Head of caudate nucleus (tissue), 42 donors: Measurements from ENCODE around the gene CMPK2.

ENCODE experiments used
- DNase-seq, 42 donors: peaks; one replicate each; pipeline versions ENCODE4 v3.0.0 to v3.0.0-alpha.2; 2020 to 2021; ENCODE audit warnings: mixed read lengths in 7 of 42
- intact Hi-C: fragments of 100-400 bp; cut with DNase I; formaldehyde crosslinking; loops from one replicate; pipeline ENCODE4 v1.15.0; 2022

CMPK2 gene

DNA sequence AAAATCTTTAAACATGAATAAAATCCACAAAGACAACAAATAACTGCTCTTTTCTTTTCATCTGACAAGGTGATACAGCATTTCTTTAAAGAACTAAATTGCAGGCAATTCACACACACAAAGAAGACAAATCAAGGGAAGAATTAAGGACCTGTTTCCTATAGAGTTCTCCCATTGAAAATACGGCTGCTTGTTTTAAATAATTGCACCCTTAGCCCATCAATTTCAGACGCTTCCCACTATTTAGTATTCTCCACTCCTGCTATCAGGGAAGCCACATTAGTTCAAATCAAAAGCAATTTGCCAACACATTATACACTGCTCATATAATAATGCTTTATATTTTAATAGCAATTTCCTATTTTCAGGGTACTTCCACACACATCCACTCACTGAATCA is 11.3 kb downstream of the CMPK2 start:
- DNase-seq = no peak
- intact Hi-C loops = no loop called here

DNA sequence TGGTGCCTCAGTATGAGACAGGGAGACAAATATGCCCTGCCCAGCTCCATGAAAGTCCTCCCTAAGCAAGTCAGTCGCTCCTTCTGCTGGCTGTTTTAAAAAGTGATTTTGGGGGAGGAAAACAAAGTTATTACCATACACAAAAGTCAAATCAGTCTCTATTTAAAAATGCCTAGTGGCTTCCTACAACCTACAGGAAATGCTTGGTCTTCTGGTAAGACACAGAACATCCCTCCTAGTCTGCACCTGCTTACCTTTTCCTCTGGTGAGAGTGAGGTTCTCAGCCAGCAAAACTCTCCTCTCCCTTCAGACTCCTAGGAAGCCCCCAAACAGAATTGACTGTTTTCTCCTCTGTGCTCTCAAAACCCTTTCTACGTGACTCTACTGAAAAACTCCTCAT is 13.5 kb downstream of the CMPK2 start:
- intact Hi-C loops = no loop called here

DNA sequence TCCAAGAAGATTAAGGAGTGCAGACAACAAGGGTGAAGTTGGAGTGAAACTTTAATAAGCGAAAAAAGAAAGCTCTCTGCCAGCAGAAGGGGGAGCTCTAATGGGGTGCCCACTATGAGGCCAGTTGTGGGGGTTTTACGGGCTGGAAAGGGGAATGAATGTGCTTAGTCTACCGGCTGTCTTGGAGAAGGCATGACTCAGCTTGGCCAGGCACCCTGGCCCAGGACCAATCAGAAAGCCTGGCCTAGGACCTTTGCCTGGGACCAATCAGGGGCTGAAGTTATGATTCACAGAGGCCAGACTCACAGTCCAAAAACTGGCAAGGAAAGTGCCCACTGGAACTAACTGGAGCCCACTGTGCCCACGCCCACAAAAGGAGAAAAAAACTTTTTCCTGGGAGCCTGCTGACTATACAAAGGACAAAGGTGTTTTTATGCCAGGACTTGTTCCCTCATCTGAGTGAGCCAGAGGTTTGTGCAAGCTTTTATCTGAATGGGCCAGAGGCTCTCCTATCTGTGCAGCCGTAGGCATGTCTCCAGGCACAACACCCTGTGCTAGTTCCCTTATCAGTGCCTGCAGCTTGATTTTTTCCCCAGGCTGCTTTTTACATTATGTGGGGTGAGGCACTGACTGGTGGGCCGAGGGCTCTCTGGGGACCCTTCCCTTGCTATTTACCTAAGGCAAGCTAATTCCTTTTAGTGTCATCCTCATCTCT is 18.6 kb downstream of the CMPK2 start:
- intact Hi-C loops = no loop called here
- no peak for DNase-seq

More for the DNA sequence above, 13.5 kb downstream of the CMPK2 start:
- no peak for DNase-seq

DNA sequence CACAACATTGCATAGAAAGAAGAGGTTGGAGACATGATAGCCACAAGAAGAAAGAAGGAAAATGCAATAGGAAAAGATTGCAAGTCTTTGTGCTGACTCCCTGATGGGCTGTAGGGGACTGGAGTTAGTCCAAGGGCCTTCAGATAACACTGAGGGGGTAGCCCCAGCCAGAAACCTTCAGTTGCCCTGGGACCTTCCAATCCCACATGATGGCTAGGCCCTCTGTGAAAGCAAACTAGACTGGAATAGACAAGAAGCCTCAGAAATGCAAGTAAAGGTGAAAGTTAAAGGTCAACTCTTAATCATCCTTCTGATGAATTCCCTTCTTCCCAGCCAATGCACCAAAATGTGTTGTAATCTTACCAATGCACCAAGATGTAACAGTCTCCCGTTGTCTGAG is 19.2 kb downstream of the CMPK2 start:
- no peak for DNase-seq
- intact Hi-C loops = no loop called here

DNA sequence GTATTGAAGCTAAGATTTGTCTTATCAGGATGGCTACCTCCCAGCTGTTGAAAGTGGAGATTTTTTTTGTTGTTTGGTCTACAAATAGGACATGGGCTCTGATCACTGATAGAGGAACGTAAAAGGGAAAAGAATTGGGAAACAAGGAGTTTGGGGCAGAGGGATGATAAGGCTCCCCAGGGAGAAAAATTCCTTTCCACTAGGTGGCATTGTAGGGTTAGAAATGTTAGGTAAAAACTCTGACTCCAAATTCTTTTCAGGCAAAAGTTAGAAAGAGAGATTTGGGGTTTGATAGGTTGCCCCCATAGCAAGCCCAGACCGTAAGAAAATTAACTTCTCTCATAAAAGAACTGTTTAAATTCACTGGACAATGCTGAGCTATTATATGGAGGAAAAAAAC is 19.8 kb downstream of the CMPK2 start:
- DNase-seq = no peak
- intact Hi-C loops = no loop called here

DNA sequence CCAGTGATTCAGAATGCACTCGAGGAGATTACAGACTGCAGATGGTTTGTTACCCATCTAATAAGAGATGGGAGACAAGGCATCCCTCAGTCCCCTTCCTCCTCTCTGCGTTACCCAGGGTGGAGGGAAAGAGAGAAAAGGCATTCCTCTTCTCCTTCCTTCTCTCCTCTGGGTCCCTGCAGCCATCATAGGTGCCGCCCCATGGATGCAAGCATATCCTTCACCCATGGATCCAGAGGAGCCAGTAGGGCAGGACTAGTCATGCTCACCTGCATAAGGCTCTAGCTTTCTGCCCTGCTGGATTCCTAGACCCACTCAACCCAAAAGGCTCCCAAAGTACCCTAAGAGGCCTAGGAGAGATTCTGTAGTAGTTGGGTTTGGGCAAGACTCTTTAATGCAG is 20.4 kb downstream of the CMPK2 start:
- intact Hi-C loops = no loop called here
- no peak for DNase-seq

DNA sequence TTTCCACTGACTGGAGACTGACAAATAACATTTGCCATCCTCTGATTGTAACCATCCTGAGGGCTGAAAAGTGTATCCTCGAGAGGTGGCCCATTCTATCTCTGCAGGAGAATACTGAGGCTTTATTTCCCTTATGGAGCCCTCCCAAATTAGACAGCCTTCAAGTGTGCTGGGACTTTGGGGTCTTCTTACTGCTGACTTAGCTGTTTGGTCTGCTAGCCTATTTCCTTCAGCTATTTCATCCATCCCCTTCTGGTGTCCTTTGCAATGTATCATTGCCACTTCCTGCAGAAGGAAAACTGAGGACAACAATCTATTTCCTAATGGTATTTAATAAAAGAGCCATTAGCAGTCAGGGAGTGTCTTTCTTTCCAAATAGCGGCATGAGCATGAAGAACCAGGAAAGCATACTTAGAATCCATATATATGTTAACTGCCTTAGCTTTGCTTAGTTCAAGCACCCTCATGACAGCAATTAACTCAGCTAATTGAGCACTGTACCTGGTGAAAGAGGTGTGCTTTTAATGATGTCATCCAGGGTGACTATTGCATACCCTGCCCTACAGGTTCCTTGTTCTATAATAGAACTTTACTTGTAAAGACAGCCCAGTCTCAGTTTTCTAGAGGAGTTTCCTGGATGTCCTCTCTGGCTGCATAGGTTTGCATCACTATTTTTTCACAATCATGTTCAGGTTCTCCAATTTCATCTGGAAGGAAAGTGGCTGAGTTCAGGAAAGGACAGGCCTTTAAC is 24.0 kb downstream of the CMPK2 start:
- DNase-seq = no peak
- intact Hi-C loops = no loop called here

DNA sequence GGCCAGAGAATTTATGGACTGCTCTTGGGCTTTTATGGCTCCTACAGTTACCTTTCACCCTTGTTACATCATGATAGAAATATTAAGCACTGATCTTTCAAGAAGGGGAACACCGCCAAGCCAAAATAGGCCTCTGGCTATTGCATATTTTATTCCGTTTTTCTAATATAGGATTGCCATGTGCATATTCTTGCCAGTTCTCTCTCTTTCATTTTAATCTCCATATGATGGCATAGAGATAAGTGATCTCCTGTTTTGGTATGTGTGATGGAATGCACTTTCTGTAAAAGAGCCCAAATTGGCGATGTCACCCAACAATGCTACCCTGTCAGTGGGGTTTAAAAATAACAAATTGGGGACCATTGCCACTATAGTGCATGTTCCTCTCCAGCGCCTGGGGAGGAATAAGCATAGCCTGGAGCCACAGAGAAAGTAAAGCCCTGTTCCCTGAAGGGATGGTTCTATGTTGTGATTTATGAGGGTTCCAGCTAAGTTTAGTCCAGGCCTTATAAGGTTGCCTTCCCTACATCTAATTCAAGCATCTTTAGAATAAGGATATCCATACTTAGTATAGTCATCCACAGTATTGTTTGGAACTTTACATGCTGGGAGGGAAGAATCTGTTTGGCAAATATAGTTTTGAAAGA is 26.9 kb downstream of the CMPK2 start:
- DNase-seq = no peak
- intact Hi-C loops = no loop called here

DNA sequence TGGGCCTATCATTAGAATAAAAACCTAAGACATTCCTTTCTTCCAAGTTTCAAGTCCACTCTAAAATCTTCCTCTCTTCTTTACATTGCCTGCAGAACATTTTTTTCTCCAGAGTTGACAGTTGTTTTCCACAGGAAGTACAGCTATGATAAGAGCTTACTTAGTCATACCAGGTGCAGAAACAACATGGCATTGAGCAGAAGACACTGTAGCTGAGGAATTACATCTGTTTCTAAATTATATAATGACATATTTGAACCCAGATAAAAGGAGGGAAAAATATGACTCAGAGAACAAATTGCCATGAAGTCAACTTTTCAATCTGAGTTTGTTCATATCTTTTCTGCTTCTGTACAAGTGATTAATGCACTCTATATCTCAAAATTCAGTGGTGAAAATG is 30.2 kb downstream of the CMPK2 start:
- intact Hi-C loops = no loop called here
- DNase-seq = no peak

DNA sequence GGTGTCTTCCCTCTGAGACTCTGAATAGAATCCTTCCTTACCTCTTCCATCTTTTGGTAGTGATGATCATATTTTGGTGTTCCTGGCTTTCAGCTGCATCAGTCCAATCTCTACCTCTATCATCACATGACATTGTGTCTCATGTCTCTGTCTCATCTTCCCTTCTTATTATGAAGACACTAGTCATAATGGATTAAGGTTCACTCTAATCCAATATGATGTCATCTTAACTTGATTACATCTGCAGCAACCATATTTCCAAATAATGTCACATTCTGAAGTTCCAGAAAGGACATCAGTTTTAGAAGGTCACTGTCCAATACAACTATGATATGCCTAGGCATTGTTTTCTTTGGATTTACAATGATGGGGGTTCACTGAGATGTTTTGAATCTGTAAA is 31.5 kb downstream of the CMPK2 start:
- intact Hi-C loops = no loop called here
- DNase-seq = no peak

DNA sequence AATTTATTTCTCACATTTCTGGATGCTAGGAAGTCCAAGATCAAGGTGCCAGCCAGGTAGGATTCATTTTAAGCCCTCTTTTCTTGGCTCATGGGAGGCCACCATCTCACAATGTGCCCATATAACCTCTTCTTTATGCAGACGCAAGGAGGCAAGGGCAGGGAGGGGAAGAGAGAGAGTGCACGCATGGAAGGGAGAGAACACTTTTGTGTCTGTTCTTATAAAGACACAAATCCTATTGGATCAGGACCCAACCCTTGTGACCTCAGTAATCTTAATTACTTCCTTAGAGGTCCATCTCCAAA is 32.5 kb downstream of the CMPK2 start:
- intact Hi-C loops = no loop called here

DNA sequence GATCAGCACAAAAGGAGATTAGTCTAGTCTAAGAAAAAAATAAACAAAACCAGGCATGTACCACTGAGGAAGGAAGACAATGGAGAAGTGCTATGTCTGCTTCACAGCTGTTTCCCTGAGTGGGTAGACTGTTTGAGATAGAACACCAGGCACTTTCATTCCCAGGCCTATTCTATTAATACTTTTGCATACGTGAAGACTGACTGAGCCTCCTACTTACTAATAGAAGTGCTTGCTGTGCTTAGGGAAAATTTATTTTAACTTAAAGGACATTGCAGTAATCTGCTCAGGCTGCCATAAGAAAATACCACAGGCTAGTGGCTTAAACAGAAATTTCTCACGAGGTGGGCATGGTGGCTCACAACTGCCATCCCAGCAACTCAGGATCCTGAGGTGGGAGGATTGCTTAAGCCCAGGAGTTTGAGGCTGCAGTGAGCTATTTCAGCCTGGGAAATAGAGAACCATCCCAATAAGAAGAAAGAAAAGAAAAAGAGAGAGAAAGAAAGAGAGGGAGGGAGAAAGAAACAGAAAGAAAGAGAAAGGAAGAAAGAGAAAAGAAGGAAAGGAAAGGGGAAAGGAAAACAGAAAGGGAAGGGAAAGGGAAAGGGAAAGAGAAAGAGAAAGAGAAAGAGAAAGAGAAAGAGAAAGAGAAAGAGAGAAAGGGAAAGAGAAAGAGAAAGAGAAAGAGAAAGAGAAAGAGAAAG is 33.0 kb downstream of the CMPK2 start:
- peak in 4 of 42 donors; percentile 10 to 52 (median 14) for DNase-seq
- intact Hi-C loops = no loop called here

More for the DNA sequence above, 32.5 kb downstream of the CMPK2 start:
- no peak for DNase-seq

DNA sequence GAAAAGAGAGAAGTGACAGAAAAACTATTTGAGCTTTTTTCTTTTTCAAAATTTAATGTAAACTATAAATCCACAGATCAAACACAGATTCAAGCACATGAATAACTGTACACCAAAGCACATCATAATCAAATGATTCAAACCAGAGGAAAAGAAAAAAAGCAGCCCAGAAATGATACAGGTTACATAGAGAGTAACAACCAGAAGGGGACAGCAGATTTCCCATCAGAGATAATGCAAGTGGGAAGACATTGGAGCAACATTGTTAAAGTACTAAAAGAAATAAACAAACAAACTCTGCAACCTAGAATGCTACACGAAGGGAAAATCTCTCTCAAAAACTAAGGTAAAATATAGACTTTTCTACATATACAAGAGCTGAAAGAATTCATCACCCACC is 34.5 kb downstream of the CMPK2 start:
- intact Hi-C loops = no loop called here

DNA sequence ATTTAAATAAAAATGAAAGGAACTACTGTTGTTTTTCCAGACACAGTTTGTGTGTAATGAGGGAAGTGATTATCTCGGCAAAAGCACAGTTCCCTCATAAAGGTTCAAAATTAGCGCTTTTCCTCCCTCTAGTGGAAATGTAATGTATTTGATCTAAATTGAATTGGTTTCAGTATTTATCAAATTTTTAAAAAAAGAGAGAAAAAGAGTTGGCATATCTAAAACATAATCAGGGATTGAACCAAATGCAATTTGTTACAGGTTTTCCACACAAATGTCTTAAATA is 37.5 kb downstream of the CMPK2 start:
- DNase-seq = no peak
- intact Hi-C loops = no loop called here

More for the DNA sequence above, 34.5 kb downstream of the CMPK2 start:
- no peak for DNase-seq

DNA sequence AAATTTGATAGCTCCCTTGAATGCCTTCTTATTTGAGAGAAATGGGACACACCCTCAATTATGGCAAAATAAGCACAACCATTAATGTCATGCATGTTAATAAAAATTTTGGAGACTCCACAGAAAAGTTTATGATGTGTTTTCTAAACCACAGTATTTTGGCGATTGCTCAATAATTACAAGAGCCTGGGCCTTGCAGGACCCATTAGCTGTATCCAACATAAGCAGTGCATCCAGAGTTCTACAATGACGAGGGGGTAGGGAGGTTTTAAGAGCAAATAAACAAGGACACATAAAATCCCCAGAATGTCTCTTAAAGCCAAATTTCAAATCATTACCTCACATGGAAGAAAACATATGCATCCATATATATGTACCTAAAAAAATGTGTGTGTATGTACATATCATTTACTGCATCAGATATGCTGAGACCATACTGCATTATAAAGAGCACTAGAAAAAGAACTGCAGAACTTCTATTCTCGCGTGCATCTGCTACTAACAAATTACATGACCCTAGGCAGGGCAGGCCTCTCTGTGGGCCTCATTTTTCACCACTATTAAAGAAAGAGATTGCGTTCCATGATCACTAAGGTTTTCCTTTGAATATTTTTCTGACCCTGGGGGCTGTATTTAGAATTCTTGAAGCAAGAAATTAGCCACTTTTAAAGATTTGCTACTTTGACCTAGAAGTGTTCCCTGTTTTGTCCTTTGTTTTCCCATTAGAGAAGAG is 38.0 kb downstream of the CMPK2 start:
- no peak for DNase-seq
- intact Hi-C loops = no loop called here

DNA sequence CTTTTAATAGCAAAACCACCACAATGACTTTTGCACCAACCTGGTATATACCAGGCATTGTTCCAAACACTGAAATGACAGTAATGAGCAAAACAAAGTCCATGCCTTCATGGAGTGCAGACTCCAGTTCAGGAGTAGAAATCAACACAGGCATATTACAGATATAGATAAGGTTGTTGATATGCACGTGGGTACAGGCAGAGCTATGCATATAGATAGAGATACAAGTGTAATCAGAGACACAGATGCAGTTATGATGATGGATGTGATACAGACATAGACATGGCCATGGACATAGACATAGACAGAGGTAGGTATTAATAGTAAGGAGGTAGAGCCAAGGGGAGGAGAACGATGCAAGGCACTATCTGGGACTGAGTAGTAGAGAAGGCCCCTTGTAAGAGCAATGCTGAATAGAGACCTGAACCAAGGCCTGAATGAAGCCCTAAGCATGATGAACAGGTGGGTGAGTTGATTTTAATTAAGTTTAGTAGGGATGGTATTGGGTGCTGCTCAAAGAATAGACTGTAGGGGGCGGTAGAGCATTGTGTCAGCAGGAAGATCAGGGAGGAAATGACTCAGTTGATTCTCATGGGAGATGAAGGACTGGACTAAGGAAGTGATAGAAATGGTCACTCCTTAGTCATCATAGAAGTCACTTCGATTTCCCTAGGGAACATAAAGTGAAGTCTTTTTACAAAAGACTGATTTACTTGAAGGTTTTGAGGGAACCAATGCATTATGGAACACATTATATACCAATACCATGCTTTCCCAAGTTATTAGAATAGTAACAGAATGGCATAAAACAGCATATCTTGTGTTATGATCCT is 39.4 kb downstream of the CMPK2 start:
- DNase-seq = peak in 23 of 42 donors; percentile 9 to 73 (median 35)
- intact Hi-C loops = no loop called here

DNA sequence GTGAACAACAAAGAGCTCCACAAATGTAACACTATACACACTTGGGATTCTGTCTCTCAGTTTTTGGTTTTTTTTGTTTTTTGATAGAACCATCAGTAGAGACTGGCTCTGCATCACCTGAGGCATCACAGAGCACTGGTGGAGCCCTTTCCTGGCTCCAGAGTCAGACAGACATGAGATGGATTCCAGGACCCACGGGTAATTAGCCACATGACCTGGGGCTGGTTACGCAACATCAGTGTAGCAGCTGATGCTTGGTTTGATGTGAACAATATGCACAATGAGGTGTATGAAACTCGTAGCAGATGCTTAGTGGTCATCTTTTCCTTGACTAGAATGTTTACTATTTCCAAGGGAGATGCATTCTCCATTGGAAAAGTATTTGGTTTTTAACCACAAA is 40.7 kb downstream of the CMPK2 start:
- intact Hi-C loops = no loop called here
- DNase-seq = no peak

DNA sequence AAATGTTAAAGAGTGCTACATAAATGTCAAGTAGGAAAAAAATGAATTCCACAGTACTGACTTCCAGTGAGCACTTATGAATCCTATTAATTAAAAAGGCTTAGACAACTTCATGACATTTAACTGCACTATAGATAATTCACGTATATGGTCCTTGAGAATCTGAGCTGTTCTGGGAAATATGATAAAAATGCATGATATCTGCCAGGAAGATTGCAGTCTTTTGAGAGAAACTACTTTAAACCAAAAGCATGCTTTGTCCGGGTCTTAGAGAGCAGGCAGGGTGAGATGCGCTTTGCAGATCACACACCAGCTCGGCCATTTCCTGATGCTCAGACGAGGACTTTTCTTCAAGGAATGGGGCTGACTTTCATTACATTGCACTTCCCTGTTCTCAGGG is 42.6 kb downstream of the CMPK2 start:
- DNase-seq = no peak
- intact Hi-C loops = no loop called here

DNA sequence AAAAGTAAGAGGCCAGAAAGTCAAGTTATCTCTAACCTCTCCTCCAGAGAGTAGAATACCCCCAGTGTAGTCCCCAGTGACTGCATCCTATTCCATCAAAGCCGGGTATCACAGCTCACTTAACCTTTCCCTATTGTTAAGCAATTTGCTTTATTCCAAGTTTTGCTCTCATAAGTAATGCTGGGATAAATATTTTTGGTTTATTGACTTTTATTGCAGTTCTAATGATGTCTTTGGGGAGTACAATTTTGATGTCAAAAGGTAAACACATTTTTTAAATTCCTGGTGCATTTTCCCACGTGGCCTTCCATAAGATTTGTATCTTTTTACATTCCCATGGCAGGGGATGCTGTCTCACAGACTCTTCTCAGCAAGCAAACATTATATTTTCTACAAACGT is 43.3 kb downstream of the CMPK2 start:
- intact Hi-C loops = no loop called here
- no peak for DNase-seq
